Type B pancreatic cell (in vitro differentiated cells): ENCODE measurements around the gene C17orf67. TPM values are rescaled to one million over a fixed set of nuclear protein-coding genes. Genes with fewer than 3 reads are reported as not detected.

Experiments
- DNase-seq: peaks from one replicate; pipeline ENCODE4 v3.0.0; 2021; ENCODE audit warnings: mixed read lengths; ENCODE audit not compliant: unreplicated experiment; ENCODE audit errors: extremely low spot score
- H3K27ac Mint-ChIP-seq: 2 replicates; pipeline ENCODE4 v1.8.0; 2021; ENCODE audit warnings: mild to moderate bottlenecking, mixed read lengths
- H3K27me3 Mint-ChIP-seq: 2 replicates; pipeline ENCODE4 v1.8.0; 2021; ENCODE audit warnings: mixed read lengths
- H3K36me3 Mint-ChIP-seq: 2 replicates; pipeline ENCODE4 v1.8.0; 2021; ENCODE audit warnings: mixed read lengths
- H3K4me1 Mint-ChIP-seq: one replicate; pipeline ENCODE4 v1.8.0; 2021; ENCODE audit warnings: mixed read lengths; ENCODE audit not compliant: unreplicated experiment
- H3K4me3 Mint-ChIP-seq: 2 replicates; pipeline ENCODE4 v1.8.0; 2021; ENCODE audit warnings: mild to moderate bottlenecking, mixed read lengths
- H3K9me3 Mint-ChIP-seq: 2 replicates; pipeline ENCODE4 v1.8.0; 2021; ENCODE audit warnings: mixed read lengths
- total RNA-seq: library from RNA; stranded (reverse); gene quantifications from 2 replicates; pipeline ENCODE4 v1.2.1, GENCODE V29; 2021; ENCODE audit warnings: low replicate concordance
- TF ChIP-seq, protein P1 (sequence below): fragments of 200-600 bp; sonication (generic); conservative IDR thresholded peaks from 2 replicates; pipeline ENCODE4 v1.5.0; 2021; ENCODE audit warnings: antibody characterized with exemption, mild to moderate bottlenecking

The C17orf67 gene
- total RNA-seq, 1 donor from 2014 or later, result 4.1 TPM

- DNase-seq, result no peak
- Mint-ChIP-seq H3K27me3 (peaks cover 39% of the 10 kb centered on the region), H3K27ac (no peak overlapping the region), H3K4me3 (no peak overlapping the region), H3K9me3 (no peaks in the 10 kb centered on the region), H3K36me3 (no peaks in the 10 kb centered on the region), H3K4me1 (peaks cover 8% of the 10 kb centered on the region)
- TF ChIP-seq, protein P1, sequence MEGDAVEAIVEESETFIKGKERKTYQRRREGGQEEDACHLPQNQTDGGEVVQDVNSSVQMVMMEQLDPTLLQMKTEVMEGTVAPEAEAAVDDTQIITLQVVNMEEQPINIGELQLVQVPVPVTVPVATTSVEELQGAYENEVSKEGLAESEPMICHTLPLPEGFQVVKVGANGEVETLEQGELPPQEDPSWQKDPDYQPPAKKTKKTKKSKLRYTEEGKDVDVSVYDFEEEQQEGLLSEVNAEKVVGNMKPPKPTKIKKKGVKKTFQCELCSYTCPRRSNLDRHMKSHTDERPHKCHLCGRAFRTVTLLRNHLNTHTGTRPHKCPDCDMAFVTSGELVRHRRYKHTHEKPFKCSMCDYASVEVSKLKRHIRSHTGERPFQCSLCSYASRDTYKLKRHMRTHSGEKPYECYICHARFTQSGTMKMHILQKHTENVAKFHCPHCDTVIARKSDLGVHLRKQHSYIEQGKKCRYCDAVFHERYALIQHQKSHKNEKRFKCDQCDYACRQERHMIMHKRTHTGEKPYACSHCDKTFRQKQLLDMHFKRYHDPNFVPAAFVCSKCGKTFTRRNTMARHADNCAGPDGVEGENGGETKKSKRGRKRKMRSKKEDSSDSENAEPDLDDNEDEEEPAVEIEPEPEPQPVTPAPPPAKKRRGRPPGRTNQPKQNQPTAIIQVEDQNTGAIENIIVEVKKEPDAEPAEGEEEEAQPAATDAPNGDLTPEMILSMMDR, result no peak
Measured at GRCh38 chr17:56774650-56775049, 59.1 kb downstream of the C17orf67 start.

GRCh38 chr17:56773124-56773523 lies 60.6 kb downstream of the C17orf67 start:
- no peaks in the 10 kb centered on the region for H3K9me3 Mint-ChIP-seq

GRCh38 chr17:56772442-56772841 lies 61.3 kb downstream of the C17orf67 start:
- no peak overlapping the region for H3K4me3 Mint-ChIP-seq
- DNase-seq, result no peak
- no peaks in the 10 kb centered on the region for H3K9me3 Mint-ChIP-seq
- H3K27me3 Mint-ChIP-seq, result peaks cover 28% of the 10 kb centered on the region
- H3K27ac Mint-ChIP-seq, result no peak overlapping the region
- peaks cover 8% of the 10 kb centered on the region for H3K4me1 Mint-ChIP-seq
- TF ChIP-seq, protein P1, result no peak
- H3K36me3 Mint-ChIP-seq, result no peaks in the 10 kb centered on the region

More at GRCh38 chr17:56773124-56773523, 60.6 kb downstream of the C17orf67 start:
- TF ChIP-seq, protein P1, result no peak
- Mint-ChIP-seq H3K36me3 (no peaks in the 10 kb centered on the region), H3K27me3 (peaks cover 33% of the 10 kb centered on the region), H3K27ac (no peak overlapping the region), H3K4me3 (no peak overlapping the region), H3K4me1 (peaks cover 8% of the 10 kb centered on the region)
- DNase-seq, result no peak

GRCh38 chr17:56771975-56772374 lies 61.7 kb downstream of the C17orf67 start:
- Mint-ChIP-seq H3K4me3 (no peak overlapping the region), H3K36me3 (no peaks in the 10 kb centered on the region), H3K27ac (no peak overlapping the region), H3K4me1 (peaks cover 8% of the 10 kb centered on the region), H3K27me3 (peaks cover 24% of the 10 kb centered on the region), H3K9me3 (no peaks in the 10 kb centered on the region)
- DNase-seq, result no peak
- TF ChIP-seq, protein P1, result no peak

DNA sequence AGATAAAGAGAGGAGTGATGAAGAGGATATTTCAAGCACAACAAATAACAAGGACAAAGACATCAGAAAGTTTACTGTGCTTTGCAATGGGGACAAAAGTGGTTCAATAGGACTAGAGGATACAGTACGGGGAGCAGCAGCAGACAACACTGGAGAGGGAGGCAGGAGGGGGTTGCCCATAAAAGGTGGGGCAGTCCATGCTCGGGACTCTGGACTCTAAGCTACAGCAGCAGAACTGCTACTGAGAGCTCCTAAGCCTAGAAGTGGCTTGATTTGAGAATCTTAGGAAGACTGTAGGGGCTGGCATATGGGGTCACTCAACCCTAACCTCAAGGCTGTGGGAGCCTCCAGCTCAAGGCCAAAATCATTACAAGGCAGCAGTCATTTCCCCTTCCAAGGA lies 62.2 kb downstream of the C17orf67 start:
- TF ChIP-seq, protein P1, result no peak
- Mint-ChIP-seq H3K4me3 (no peak overlapping the region), H3K27ac (no peak overlapping the region), H3K36me3 (no peaks in the 10 kb centered on the region), H3K27me3 (peaks cover 20% of the 10 kb centered on the region), H3K4me1 (peaks cover 11% of the 10 kb centered on the region), H3K9me3 (no peaks in the 10 kb centered on the region)
- DNase-seq, result no peak

GRCh38 chr17:56770427-56770826 lies 63.3 kb downstream of the C17orf67 start:
- DNase-seq, result no peak
- H3K36me3 Mint-ChIP-seq, result no peaks in the 10 kb centered on the region
- no peaks in the 10 kb centered on the region for H3K9me3 Mint-ChIP-seq
- H3K27ac Mint-ChIP-seq, result no peak overlapping the region
- TF ChIP-seq, protein P1, result no peak
- peaks cover 23% of the 10 kb centered on the region for H3K27me3 Mint-ChIP-seq
- no peak overlapping the region for H3K4me3 Mint-ChIP-seq
- peaks cover 18% of the 10 kb centered on the region for H3K4me1 Mint-ChIP-seq
